ENCODE measurements around the gene MSI2.

MSI2 gene

GRCh38 chr17:57589151-57590034 lies 333.1 kb downstream of the MSI2 start:
- no peak for DNase-seq

DNA sequence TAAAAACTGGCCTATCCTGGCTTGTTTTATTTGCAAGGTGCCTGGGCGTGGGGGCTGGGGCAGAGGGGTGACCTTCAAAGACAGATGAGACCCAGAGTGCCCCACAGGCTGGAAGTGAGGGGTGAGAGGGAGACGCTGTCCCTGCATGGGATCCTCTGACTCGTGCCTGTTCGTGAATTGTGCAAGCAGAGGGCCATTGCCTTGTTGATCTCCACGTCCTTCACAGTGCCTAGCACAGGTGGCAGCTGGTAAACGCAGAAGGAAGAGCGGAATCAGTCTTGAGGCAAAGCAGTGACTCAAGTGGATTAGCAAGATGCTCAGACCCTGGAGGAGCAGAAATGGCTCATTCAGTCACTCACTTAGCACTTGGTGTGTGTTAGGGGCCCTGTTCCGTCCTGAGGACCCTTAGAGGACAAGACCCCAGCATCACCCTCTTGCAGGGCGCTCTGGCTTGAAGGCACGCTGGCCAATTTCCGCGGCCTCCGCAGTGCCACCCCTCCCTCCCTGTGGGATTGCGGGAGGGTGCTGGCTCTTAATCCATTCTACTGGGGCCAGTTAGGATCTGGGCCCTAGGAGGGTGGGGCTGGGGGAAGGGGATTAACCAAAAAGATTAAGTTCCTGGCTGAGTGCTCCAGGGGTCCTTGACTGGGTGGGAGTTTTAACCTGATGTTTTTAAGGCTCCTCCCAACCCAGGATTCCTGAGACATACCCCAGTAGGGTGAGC lies 337.6 kb downstream of the MSI2 start:
- no peak for DNase-seq

DNA sequence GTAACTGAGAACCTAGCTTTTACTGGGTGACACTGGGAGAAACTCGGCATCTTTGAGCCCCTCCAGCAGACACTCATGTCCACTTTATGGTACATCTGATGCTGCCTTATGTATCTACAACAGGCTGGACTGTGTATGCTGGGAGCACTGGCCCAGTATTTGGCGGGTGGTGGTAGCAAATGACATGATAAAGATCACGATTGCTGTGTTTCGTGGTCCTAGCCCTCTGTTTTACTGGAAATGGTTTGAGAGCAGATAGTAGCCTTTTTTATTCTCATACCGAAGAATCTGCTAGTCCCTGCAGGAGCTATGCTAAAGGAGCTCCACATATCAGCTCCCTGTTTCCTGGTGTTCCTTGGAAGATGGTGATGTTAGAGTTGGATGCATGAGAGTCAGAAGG lies 338.4 kb downstream of the MSI2 start:
- no peak for DNase-seq

DNA sequence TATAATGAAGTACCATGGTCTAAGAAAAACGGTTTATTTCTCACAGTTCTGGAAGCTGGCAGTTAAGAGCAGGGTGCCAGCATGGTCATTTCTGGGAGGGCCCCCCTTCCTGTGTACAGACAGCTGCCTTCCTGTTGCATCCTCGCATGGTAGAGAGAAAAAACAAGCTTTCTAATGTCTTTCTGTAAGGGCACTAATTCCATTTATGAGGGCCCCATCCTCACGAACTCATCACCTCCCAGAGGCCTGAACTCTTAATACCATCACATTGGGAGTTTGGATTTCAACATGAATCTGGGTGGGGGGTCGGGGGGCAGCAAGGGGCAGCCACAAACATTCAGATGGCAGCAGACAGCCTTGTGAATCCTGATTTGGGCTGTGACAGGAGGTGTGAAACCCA lies 339.1 kb downstream of the MSI2 start:
- DNase-seq: no peak

DNA sequence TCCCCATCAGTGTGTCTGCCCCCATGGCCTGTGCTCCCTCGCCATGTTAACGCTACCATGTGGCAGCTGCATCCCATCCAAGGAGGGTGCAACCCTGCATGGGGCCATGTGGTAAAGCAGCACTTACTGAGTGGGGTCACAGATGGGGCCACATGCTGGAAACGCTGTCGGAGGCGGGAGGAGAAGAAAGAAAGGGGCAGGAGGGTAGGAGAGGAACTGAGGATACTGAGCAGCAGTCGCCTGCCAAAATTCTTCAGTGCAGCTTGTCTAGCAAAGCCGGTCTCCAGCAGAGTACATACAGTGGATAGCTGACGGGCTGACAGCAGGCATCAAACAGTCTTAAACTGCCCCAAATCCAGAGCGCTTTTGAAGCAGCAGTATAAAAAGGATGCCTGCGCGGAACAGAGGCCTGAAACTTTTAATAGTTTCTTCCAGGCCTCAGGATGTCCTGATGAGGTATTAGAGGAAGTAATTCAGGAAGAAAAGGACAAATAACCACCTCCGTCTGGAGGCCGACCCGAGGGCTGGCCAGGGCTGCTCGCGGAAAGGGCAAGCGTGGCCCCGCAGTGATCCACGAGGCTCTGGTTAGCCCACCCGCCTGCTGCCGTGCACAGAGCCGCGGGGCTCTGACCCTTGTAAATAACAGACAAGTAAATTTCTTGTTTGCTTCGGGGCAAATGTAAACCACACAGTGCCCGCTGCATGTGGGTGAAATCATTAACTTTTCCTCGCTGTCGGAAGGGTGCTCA lies 339.8 kb downstream of the MSI2 start:
- DNase-seq: no peak

- no peak for DNase-seq
Measured at GRCh38 chr17:57597101-57597500, 340.8 kb downstream of the MSI2 start.

DNA sequence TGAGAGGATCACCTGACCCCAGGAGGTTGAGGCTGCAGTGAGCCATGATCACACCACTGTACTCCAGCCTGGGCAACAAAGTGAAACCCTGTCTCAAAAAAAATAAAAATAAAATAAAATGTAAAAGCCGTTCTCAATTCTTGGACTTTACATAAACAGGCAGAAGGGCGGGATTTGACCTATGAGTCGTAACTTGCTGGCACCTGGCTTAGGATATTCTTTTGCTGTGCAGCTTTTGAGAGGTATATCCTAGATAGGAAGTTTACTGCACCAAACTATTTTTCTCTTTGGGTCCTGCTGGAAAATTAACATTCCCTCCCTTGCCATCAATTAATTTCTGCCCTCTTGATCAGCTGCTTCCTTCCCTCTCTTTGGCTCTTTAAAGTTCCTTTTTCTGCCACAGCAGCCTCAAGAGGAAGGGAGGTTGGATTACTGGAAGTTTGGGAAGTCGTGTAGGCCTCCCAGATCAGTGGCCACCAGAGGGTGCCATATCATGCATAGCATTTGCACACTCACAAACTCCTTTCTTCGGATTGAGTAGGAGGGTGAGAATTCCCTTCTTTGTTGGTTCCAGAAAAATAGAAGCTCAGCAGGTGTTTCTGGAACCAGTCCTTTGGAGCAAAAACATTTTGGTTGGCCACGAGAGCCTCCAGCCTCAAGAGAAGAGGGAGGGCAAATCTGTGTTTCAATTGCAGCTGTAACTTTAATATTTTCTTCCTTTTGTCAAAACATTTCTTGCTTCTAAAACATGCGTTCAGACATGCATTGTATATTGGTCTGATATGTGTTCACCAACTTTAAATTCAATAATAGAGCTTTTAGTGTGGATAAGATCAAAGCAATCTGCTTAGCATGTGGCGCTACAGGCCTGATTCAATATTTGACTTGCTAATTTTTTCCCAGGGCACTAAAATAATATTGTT lies 341.5 kb downstream of the MSI2 start:
- peak; percentile 65 for DNase-seq

DNA sequence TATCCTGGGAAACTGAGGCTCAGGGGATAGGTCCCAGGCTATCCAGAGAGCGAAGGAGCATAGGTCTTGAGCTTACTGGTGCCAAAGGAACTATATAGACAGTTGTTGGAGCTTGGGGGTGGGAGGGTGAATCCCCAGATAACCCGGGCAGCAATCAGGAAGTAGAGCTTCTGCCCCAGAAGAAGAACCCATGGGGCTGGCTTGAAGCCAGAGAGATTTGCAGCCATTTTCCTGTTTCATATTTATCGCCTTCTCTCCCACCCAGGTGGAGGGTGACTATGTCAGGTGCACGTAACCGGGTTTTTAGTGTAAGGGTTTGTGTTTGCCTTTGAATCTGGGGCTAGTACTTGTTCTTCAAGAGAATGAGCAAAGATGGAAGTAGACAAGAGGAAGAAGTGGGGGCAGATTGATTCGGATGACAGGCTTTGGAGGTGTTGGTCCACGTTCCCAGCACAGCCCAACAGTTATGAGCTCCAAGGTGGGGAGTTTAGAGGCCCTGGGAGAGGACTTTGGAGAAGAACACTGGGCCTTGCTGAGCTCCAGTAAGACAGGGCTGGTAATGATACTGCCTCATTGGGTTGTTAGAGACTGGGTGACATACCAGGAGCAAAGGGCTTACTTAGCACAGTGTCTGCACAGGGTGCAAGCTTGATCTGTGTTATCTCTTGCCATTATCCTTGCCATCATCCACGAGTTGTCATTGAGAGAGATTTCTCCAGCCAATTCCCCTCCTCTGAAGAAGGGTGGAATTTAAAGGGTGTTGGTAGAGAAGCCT lies 343.1 kb downstream of the MSI2 start:
- peak; percentile 62 for DNase-seq

DNA sequence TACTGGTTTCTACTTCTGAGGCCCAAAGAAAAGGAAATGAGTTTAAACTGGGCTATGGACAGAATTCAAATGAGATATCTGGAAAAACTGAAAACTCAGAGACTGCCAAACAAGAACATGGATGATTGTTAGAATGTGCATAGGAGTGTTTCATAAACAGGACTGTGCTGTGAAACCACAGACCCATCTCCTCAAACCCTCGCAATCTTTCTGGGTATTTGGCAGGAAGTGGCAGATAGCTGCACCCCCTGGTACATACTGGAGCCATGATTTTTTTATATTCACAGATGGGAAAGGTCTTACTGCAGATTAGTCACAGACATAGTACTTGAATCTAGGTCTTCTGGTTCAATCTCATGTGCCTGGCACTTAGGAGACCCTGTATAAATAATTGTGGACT lies 343.8 kb downstream of the MSI2 start:
- DNase-seq: no peak

DNA sequence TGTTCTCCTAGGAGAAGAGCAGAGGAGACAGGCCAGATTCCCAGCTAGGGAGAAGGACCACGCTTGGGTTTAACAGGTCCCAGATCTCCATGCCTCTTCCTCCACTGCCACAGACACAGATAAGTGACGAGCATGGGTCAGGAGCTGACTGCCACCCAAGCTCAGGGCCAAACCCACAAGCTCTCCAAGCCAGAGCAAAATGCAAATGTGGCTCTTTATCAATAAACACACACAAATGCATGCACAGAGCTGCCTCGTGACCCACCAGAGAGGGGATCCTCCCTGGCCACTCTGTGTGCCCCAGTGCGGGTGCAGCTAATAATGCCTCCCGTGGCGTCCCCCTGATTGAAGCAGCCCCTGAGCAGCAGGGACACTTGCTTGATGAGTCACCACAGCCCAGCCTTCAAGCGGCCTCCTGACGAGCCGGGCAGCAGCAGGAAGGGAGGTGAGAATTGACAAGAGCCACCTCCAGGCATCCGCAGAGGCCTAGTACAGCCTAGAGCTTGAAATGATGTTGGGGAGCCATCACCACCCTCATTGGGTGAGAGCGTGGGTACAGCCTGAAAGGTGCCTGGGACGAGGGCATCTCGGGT lies 344.9 kb downstream of the MSI2 start:
- DNase-seq: no peak

GRCh38 chr17:57602896-57603295 lies 346.6 kb downstream of the MSI2 start:
- DNase-seq: no peak

DNA sequence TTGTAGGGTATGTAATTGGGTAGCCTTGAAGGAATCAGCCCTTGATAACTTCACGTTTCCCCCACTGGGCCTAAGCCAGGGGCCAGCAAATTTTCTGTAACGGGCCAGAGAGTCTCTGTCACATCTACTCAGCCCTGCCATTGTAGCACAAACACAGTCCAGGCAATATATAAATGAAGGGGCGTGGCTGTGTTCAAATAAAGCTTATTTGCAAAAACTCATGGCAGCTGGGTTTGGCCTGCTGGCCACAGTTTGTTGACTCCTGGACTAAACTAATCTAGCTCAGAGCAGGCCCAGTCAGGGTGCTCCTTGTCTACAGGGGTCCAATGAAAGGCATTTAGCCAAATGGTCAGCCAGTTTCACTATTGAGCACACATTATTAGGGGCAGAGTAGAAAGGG lies 347.2 kb downstream of the MSI2 start:
- no peak for DNase-seq

GRCh38 chr17:57603978-57604377 lies 347.7 kb downstream of the MSI2 start:
- peak; percentile 65 for DNase-seq

DNA sequence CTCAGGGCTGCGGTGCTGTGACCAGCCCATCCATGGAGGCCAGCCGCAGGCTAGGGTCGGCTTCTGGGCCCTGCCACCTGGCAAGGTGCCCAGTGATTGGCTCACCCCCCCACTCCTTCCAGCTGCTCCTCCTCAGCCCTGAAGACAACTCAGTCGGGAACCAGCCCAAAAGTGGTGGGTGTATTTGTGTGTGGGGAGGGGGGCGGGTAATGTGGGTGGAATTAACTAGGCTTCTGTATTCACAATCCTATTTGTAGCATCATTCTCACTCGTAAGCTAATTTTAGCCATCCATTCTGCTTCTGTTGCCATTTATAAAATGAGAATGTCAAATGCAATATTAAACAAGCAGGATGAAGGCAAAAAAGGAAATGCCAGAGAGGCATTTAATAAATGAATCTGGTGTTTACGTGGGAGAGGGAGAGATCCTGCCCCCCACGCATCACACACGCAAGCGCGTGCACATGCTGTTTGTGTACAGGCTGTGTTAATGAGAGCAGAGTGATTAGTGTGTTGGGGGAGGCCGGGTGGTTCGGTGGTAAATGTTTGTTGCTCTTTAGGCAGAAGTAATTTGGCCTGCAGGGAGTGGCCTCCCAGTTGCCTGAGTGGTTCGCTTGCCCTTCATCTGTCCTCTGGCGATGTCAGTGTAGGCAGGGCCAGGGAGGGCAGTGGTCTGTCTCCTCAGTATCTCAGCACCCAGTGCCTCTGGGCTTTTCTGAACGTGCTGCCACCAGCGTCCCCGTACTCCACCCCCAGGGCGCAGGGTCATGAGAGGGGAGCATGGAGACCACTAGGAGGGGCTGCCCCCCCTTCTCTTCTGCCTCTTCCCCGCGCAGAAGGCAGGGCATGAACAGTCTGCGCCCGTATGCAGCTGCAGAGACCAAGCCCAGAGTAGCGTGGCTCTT lies 348.7 kb downstream of the MSI2 start:
- no peak for DNase-seq

DNA sequence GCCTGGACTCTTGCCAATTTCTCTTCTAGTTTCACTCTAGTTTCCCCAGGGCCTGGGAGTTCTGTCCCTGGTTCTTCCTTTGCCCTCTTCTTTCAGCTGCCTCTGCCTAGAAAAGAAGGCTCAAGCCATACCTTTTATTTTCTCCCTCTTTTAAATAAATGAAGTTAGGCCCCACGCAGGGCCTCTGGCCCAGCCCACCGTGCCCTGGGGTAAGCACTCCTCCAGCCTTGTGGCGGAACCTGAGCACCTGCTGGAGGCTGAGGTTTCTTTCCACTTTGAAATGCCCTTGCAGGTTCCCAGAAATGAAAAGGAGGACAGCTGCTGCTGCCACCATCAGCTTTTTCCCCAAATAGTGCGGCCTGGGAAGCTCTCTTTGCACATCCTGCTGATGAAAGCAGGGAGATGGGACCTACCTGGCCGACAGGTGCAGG lies 349.4 kb downstream of the MSI2 start:
- peak; percentile 80 for DNase-seq

GRCh38 chr17:57606111-57606875 lies 350.0 kb downstream of the MSI2 start:
- DNase-seq: no peak

- DNase-seq: no peak
Measured at GRCh38 chr17:57607553-57608120, 351.3 kb downstream of the MSI2 start.

DNA sequence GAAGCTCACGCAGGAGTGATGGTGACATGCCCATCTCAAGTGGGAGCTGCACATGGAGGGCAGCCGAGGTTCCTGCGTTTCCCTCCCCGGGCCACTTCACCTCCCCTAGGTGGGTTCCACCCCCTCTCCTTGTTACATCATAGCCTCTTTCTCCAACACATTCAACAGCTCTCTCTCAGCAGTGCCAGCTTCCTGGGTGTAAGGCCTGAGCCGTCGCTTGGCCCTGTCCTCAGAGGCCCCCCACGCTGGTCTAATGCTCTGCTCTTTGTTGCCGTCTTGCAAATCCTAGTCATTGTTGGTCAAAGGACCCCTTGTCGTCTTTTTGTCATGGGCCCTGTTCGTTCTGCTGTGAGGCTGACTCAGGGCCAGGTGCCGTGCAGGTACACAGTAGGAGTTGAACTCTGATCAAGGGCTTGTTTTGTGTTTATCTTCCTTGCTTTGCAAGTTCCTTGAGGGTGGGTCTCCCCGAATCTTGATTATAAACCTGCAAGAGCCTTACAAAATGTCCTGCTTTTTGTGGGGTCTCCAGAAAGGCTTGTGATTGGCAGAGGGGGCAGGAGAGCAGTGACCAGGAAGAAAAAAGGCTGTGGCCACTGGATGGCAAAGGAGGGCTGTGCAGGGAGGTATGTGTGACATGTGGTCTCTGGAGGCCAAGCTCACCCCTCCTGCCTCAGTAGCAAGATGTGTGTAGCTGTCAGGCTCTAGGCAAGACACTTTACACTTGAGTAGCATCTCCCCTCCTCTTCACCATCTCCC lies 352.2 kb downstream of the MSI2 start:
- DNase-seq: no peak

All from inflammatory macrophage treated with lipopolysaccharide for 4 hours (primary cell).